ENCODE measurements around the gene XYLT1. TPM values are rescaled to one million over a fixed set of nuclear protein-coding genes. Genes with fewer than 3 reads are reported as not detected.

Gene XYLT1
- total RNA-seq, 1 donor from 2014 or later: 12.3 TPM

- TF ChIP-seq CTCF (IDR thresholded peaks at IDR 0.05; ENCODE audit: unreplicated experiment): no peak
- Mint-ChIP-seq H3K4me1 (ENCODE audit: low read depth) (peaks cover 14% of the 10 kb centered on the region), H3K27me3 (no peaks in the 10 kb centered on the region), H3K27ac (no peak overlapping the region), H3K4me3 (ENCODE audit: low read depth) (no peak overlapping the region), H3K9me3 (ENCODE audit: low read depth) (no peaks in the 10 kb centered on the region), H3K36me3 (ENCODE audit: insufficient read depth) (peaks cover 4% of the 10 kb centered on the region)
- DNase-seq (ENCODE audit: low spot score, unreplicated experiment): no peak
These were observed 267.3 kb downstream of the XYLT1 start for GRCh38 chr16:17203424-17203823.

GRCh38 chr16:17199135-17199534 is 271.6 kb downstream of the XYLT1 start:
- no peak for DNase-seq (ENCODE audit: low spot score, unreplicated experiment)
- Mint-ChIP-seq H3K9me3 (ENCODE audit: low read depth) (no peaks in the 10 kb centered on the region), H3K27ac (no peak overlapping the region), H3K27me3 (no peaks in the 10 kb centered on the region), H3K4me1 (ENCODE audit: low read depth) (no peaks in the 10 kb centered on the region), H3K36me3 (ENCODE audit: insufficient read depth) (peaks cover 4% of the 10 kb centered on the region), H3K4me3 (ENCODE audit: low read depth) (no peak overlapping the region)
- no peak for TF ChIP-seq CTCF (IDR thresholded peaks at IDR 0.05; ENCODE audit: unreplicated experiment)

GRCh38 chr16:17196526-17196925 is 274.2 kb downstream of the XYLT1 start:
- Mint-ChIP-seq H3K27me3 (no peaks in the 10 kb centered on the region), H3K36me3 (ENCODE audit: insufficient read depth) (peaks cover 4% of the 10 kb centered on the region), H3K4me1 (ENCODE audit: low read depth) (no peaks in the 10 kb centered on the region), H3K9me3 (ENCODE audit: low read depth) (no peaks in the 10 kb centered on the region), H3K27ac (no peak overlapping the region), H3K4me3 (ENCODE audit: low read depth) (no peak overlapping the region)
- no peak for TF ChIP-seq CTCF (IDR thresholded peaks at IDR 0.05; ENCODE audit: unreplicated experiment)
- DNase-seq (ENCODE audit: low spot score, unreplicated experiment): no peak

GRCh38 chr16:17194190-17194780 is 276.5 kb downstream of the XYLT1 start:
- Mint-ChIP-seq H3K4me1 (ENCODE audit: low read depth) (no peaks in the 10 kb centered on the region), H3K27me3 (no peaks in the 10 kb centered on the region), H3K27ac (no peak overlapping the region), H3K4me3 (ENCODE audit: low read depth) (no peak overlapping the region), H3K9me3 (ENCODE audit: low read depth) (no peaks in the 10 kb centered on the region), H3K36me3 (ENCODE audit: insufficient read depth) (peaks cover 2% of the 10 kb centered on the region)
- peak; percentile 18 for DNase-seq (ENCODE audit: low spot score, unreplicated experiment)
- peak; percentile 66 for TF ChIP-seq CTCF (IDR thresholded peaks at IDR 0.05; ENCODE audit: unreplicated experiment)

- Mint-ChIP-seq H3K36me3 (ENCODE audit: insufficient read depth) (peaks cover 2% of the 10 kb centered on the region), H3K27me3 (no peaks in the 10 kb centered on the region), H3K4me1 (ENCODE audit: low read depth) (no peaks in the 10 kb centered on the region), H3K9me3 (ENCODE audit: low read depth) (no peaks in the 10 kb centered on the region), H3K4me3 (ENCODE audit: low read depth) (no peak overlapping the region), H3K27ac (no peak overlapping the region)
- TF ChIP-seq CTCF (IDR thresholded peaks at IDR 0.05; ENCODE audit: unreplicated experiment): no peak
- no peak for DNase-seq (ENCODE audit: low spot score, unreplicated experiment)
These were observed 277.1 kb downstream of the XYLT1 start for GRCh38 chr16:17193566-17194100.
